Psoas muscle (tissue), 8 donors: ENCODE data around the gene MBL2. TPM values are rescaled to one million over a fixed set of nuclear protein-coding genes. Genes with fewer than 3 reads are reported as not detected.
A peak's percentile ranks its signal among the peaks of the same experiment; 100 is the strongest.

Experiments
- ATAC-seq, 4 donors: fragments of 200-7000 bp; cut with Tn5 transposase; one replicate each; pipeline ENCODE4 v1.9.1; 2020; ENCODE audit warnings: moderate library complexity in 3 of 4, mild to moderate bottlenecking in 2 of 4
- DNase-seq, 2 donors: peaks; one replicate each; pipeline ENCODE4 v3.0.0-alpha.2; 2020
- H3K27ac ChIP-seq: fragments of 200-600 bp; one replicate; pipeline ENCODE4 v1.8.0; 2022
- H3K27me3 ChIP-seq, 3 donors: fragments of 200-600 bp in 1 of 3; one replicate each; pipeline versions ENCODE4 v1.6.1 to v1.8.0; 2013 to 2022; ENCODE audit warnings: low read length in 2 of 3, mild to moderate bottlenecking in 2 of 3, moderate library complexity in 1 of 3; ENCODE audit not compliant: insufficient read depth in 3 of 3
- H3K36me3 ChIP-seq, 2 donors: fragments of 200-600 bp in 1 of 2; one replicate each; pipeline versions ENCODE4 v1.6.1 to v1.8.0; 2013 to 2022; ENCODE audit warnings: low read depth in 1 of 2, mild to moderate bottlenecking in 1 of 2, moderate library complexity in 1 of 2; ENCODE audit not compliant: insufficient read depth in 1 of 2
- H3K4me1 ChIP-seq: fragments of 200-600 bp; one replicate; pipeline ENCODE4 v1.8.0; 2022
- H3K4me3 ChIP-seq: fragments of 200-600 bp; one replicate; pipeline ENCODE4 v1.8.0; 2022; ENCODE audit warnings: mild to moderate bottlenecking
- H3K9me3 ChIP-seq: fragments of 200-600 bp; one replicate; pipeline ENCODE4 v1.8.0; 2022
- CTCF ChIP-seq: fragments of 200-600 bp; IDR thresholded peaks from one replicate; pipeline ENCODE4 v1.8.0; 2022; ENCODE audit warnings: antibody characterized with exemption
- WGBS, 3 donors: extraction: QIAGEN DNeasy Blood & Tissue Kit; methylation state at CpG; one replicate each; pipeline versions ENCODE4 v1.1.6 to v1.1.7; 2013; 5-methylcytosine and 5-hydroxymethylcytosine counted together
- intact Hi-C, 2 donors: fragments of 100-400 bp; cut with DNase I; formaldehyde crosslinking; loops; one replicate each; pipeline versions ENCODE4 v1.11.0 to v1.14.2; 2022
- polyA plus RNA-seq, 3 donors: library from polyadenylated mRNA; stranded (reverse); fragments of 200-250 nt; gene quantifications; one replicate each; pipeline ENCODE4 v1.2.3, GENCODE V29; 2013
- total RNA-seq, 4 donors: library from RNA; stranded (reverse); fragmentation: NEBNext Ultra II Directional in 2 of 4; extraction: Animal tissue kit (Norgen Biotek cat#: 25700) in 2 of 4; gene quantifications; one replicate each; pipeline versions ENCODE4 v1.2.1 to v1.2.4, GENCODE V29; 2021 to 2023
- donor health status: healthy with polysubstance abuse.
- donor health status: DM: no; HTN: no; CAD: no; lungs with moderate emphysema.
- donor health status: Bipolar disorder and iron deficiency.
- donor health status: healthy.
- donor health status: DM: yes; HTN: yes; CAD: no.
- donor health status: DM: no; HTN: no; CAD: no.
- donor health status: DM: no; HTN: no; CAD: no.
- donor health status: DM: yes; HTN: yes; CAD: no.

Gene MBL2
- total and polyA plus RNA-seq, 7 donors: not detected

DNA sequence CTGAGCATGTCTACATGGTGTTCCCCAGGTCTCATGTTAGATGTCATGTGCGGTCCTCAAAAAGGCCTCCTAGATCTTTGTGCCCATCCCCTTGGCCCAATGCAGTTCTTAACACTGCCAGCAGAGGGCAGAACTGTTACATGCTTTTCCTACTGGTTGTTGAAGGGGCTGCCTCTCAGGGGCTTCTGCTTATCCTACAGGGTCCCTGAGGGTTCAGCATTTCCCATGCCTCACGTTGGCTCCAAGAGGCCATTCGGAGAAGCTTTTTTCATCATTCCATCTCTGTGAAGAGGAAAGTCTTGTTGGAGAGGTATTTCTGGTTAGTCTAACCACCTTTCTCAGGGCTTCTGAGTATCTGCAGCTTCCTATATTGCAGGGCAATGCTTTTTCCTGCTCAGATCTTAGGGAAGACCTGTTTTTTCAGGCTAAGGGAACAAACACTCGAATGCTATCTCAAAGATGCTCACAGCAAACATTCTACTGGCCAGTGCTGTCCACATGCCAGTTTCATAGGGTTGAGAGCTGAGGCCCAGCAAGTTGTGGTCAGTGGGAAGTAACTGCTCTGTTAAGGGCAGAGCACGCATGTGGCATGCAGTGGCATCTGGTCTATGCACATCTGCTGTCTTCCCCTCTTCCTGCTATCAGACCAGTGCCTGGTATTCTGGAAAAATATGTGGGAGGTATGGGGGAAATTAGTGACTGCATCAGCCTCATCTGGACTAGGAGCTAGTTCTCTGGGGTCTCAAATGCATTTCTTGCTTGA lies 31.5 kb downstream of the MBL2 start:
- Histone ChIP-seq H3K9me3 (no peaks in the 10 kb centered on the region), H3K4me1 (no peaks in the 10 kb centered on the region), H3K36me3 (no peaks in the 10 kb centered on the region), H3K27ac (no peak overlapping the region), H3K27me3 (no peaks in the 10 kb centered on the region), H3K4me3 (no peak overlapping the region)
- ATAC-seq: no peak
- intact Hi-C loops: no loop called here
- peak in 1 of 2 donors; percentile 14 for DNase-seq
- peak; percentile 48 for TF ChIP-seq CTCF
- WGBS, 3 donors: 56 to 59% (median 57%) methylated on average over 5 of the region's 5 CpGs

DNA sequence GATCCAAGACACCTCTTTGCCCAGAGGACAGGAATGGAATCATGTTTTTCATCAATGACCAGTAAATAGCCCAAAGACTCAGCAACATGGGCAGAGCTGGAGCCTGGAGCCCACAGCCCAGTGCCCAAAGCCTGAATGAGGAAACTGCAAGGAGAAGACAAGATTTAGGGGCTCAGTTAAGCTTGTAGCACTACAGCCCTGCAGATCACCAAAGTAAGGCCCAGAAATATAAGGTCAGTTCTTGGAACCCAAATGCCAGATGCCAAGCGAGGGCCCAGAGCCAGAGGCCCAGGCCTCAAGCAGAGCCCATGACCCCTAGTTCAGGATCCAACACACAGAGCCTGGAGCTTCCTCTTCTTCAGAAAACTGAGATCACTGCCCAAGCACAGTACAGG lies 32.4 kb downstream of the MBL2 start:
- ATAC-seq (no peak), DNase-seq (no peak)
- 84 to 100% (median 93%) methylated on average over 1 of the region's 1 CpG for WGBS, 3 donors
- no peaks in the 10 kb centered on the region for H3K36me3 ChIP-seq
- H3K4me1 ChIP-seq: no peaks in the 10 kb centered on the region
- intact Hi-C loops: no loop called here
- no peak for TF ChIP-seq CTCF
- no peak overlapping the region for H3K4me3 ChIP-seq
- no peak overlapping the region for H3K27ac ChIP-seq
- no peaks in the 10 kb centered on the region for H3K9me3 ChIP-seq
- H3K27me3 ChIP-seq: no peaks in the 10 kb centered on the region

- no peak for TF ChIP-seq CTCF
- Histone ChIP-seq H3K4me3 (no peak overlapping the region), H3K36me3 (no peaks in the 10 kb centered on the region), H3K27ac (no peak overlapping the region), H3K9me3 (no peaks in the 10 kb centered on the region), H3K27me3 (no peaks in the 10 kb centered on the region), H3K4me1 (no peaks in the 10 kb centered on the region)
- DNase-seq (no peak), ATAC-seq (no peak)
- 59 to 74% (median 66%) methylated on average over 3 of the region's 3 CpGs for WGBS, 3 donors
- intact Hi-C loops: no loop called here
Observed at GRCh38 chr10:52739380-52740154, 33.0 kb downstream of the MBL2 start.

DNA sequence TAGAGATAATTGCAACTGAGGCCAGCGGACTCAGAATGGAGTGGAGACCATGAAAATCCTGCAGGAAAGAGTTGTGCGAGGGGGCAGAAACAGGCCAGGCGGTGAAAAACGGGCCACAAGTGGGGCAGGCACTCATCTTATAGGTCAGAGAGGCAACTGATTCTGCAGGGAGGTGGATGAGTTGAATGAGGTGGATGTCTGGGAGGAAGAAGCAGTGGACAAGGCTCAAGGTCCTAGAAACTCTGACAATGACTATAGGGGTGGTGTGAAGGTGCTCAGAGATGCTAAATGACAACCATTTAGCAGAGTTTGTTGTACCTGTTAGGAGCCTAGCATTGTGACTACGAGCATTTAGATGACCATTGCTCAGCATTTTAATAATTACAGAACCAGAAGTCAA lies 33.6 kb downstream of the MBL2 start:
- H3K9me3 ChIP-seq: no peaks in the 10 kb centered on the region
- H3K27me3 ChIP-seq: no peaks in the 10 kb centered on the region
- WGBS, 3 donors: 69 to 78% (median 69%) methylated on average over 5 of the region's 5 CpGs
- intact Hi-C loops: no loop called here
- no peak overlapping the region for H3K4me3 ChIP-seq
- no peak for TF ChIP-seq CTCF
- H3K36me3 ChIP-seq: no peaks in the 10 kb centered on the region
- no peak overlapping the region for H3K27ac ChIP-seq
- DNase-seq (no peak), ATAC-seq (no peak)
- H3K4me1 ChIP-seq: no peaks in the 10 kb centered on the region
